IPS-NIHi7 (cell line): ENCODE data around the gene HNF1A.
A peak's percentile ranks its signal among the peaks of the same experiment; 100 is the strongest.

Source experiments
- DNase-seq: peaks from one replicate; pipeline ENCODE4 v3.0.0; 2012; ENCODE audit warnings: mixed read lengths; ENCODE audit errors: extremely low spot score

Gene HNF1A

GRCh38 chr12:120988658-120989057 is 10.3 kb downstream of the HNF1A start:
- no peak for DNase-seq

GRCh38 chr12:120989687-120990086 is 11.3 kb downstream of the HNF1A start:
- DNase-seq, result no peak

DNA sequence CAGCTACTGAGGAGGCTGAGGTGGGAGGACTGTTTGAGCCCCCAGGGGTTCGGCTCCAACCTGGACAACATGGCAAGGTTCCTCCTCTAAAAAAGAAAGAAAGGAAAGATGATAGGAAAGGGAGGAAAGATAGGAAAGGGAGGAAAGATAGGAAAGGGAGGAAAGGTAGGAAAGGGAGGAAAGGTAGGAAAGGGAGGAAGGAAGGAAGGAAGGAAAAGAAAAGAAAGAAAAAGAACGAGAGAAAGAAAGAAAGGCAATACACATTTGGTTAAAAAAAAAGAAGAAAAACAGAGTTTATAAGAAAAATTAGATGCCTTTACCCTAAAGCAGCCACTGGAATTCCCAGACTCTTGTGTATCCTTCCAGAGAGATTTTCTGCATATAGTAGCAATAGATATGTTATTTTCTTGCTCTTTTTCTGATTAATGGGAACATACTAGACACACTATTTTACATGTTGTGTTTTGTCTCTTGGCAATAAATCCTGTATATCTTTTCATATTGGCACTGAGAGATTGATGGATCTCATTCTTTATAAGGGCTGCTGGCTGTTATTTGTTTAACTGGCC is 12.2 kb downstream of the HNF1A start:
- no peak for DNase-seq

DNA sequence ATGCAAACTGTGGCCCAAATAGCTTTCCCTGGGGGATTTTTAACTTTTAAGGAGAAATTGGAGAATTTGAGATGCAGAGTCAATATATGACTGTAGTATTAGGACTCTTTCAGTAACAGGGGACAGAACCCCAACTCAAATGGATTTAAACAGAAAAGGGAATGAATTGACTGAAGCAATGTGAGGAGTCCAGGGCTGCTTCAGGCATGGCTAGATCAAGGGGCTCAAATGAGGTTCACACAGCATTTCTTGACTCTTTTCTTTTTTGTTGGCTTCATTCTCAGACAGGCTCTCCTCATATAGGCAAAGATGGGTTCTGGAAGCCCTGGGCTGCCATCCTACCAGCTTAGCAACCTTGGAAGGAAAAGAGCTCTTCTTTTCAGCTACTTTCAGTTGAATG is 13.6 kb downstream of the HNF1A start:
- no peak for DNase-seq

DNA sequence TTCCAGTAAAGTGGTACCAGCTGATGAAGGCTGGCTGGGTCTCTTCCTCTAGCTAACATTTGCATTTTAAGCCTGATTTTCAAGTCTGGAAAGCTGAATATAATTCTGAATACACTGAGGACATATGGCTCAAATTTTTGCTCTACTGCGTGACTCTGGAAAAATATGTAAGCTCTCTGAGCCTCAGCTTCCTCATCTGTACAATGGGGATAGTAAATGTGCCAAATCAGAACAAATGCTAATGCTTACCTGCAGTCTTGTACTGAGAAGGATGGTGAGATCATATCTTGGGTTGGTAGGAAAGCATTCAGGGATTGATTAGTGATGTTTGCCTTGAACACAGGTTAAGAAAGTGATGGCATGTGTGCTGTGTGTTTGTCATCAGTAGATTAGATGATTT is 14.6 kb downstream of the HNF1A start:
- no peak for DNase-seq

GRCh38 chr12:120993496-120993895 is 15.2 kb downstream of the HNF1A start:
- DNase-seq, result no peak

- no peak for DNase-seq
Measured at GRCh38 chr12:120994059-120994458, 15.7 kb downstream of the HNF1A start.

GRCh38 chr12:120994589-120995337 is 16.4 kb downstream of the HNF1A start:
- DNase-seq, result no peak

GRCh38 chr12:120996133-120996746 is 17.9 kb downstream of the HNF1A start:
- no peak for DNase-seq

GRCh38 chr12:120997448-120997847 is 19.1 kb downstream of the HNF1A start:
- no peak for DNase-seq

GRCh38 chr12:120998435-120998834 is 20.1 kb downstream of the HNF1A start:
- no peak for DNase-seq

DNA sequence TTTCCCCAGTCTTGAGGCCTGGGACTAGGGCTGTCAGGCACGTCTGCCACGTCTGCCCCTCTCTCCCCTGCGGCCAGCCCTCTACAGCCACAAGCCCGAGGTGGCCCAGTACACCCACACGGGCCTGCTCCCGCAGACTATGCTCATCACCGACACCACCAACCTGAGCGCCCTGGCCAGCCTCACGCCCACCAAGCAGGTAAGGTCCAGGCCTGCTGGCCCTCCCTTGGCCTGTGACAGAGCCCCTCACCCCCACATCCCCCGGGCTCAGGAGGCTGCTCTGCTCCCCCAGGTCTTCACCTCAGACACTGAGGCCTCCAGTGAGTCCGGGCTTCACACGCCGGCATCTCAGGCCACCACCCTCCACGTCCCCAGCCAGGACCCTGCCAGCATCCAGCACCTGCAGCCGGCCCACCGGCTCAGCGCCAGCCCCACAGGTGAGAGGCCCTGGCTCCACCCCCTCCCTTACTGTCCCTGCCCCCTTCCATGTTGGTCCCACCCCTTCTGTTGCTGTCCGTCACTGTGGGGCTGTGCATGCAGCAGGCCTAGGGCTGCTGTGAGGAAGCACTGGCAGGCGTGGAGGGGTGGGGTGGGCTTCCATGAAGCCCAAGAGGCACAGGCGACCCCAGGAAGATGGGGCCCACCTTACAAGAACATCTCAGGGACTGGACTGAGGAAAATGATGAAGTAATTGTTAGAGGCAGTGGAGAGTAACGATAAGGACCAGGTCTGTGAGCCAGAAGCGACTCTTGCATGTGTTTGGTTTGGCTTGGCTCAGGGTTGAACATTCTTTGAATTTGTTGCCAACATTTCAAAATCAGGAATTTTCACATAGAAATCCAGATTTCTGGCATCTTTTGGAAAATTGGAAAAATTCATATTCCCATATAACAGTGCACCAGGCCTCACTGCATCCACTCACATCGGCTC is 21.1 kb downstream of the HNF1A start:
- DNase-seq, result peak; percentile 90

DNA sequence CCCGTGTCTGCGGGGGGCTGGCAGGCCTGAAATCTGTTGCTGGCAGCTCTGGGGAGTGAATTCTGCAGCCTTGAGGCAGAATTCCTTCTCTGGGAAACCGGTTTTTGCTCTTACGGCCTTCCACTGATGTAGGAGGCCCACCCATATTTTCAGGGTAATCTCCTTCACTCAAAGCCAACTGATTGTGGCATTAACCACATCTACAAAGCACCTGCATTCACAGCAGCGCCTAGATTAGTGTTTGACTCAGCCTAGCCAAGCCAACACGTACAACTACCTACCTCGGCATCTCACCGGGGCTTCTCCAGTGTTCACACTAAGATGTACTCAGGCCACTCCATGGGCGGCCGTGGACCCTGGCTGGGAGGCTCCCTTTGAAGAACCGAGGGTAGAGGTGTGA is 22.2 kb downstream of the HNF1A start:
- no peak for DNase-seq

GRCh38 chr12:121001060-121001459 is 22.7 kb downstream of the HNF1A start:
- DNase-seq, result no peak

DNA sequence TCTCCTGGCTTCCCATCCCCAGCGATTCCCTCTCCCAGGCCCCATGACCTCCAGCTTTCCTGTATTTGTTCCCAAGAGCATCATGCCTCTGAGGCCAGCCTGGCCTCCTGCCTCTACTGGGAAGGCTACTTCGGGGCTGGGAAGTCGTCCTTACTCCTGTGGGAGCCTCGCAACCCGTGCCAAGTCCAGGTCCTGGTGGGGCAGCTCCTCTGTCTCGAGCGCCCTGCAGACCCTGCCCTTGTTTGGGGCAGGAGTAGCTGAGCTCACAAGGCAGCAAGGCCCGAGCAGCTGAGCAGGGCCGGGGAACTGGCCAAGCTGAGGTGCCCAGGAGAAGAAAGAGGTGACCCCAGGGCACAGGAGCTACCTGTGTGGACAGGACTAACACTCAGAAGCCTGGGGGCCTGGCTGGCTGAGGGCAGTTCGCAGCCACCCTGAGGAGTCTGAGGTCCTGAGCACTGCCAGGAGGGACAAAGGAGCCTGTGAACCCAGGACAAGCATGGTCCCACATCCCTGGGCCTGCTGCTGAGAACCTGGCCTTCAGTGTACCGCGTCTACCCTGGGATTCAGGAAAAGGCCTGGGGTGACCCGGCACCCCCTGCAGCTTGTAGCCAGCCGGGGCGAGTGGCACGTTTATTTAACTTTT is 23.6 kb downstream of the HNF1A start:
- no peak for DNase-seq

- peak; percentile 40 for DNase-seq
Measured at GRCh38 chr12:121003650-121004049, 25.3 kb downstream of the HNF1A start.

- no peak for DNase-seq
Measured at GRCh38 chr12:121004253-121004815, 26.0 kb downstream of the HNF1A start.

- peak; percentile 79 for DNase-seq
Measured at GRCh38 chr12:121005346-121005815, 27.0 kb downstream of the HNF1A start.

DNA sequence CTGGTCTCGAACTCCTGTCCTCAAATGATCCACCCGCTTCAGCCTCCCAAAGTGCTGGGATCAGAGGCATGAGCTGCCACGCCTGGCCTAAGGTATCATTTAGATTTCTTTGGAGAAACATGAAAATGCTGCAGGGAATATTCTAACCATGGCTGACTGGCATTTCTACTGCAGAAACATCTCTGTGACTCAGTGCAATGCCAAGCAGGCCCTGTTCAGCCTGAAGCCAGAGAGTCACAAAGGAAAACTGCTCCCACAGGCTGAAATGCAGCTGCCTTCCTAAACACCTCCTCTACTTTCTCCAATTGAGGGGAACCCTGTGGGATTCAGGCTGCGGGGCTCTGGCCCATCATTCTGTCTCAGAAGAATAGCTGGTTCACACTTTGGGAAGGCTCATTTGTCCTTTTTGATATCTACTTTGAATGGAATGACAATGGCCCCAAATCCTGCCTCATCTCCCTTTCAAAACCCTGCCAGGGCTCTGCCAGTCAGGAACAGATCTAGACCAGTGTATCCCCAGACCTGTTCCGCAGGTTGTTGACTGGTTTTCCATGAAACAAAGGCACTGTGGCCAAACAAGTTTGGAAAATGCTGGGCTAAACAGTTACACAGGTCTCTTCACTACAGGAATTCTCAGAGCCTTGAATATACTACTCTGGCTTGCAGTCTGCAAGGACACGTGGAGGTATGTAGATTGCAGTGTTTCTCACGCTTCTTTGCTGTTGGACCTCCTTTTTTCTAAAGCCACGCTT is 30.2 kb downstream of the HNF1A start:
- no peak for DNase-seq

- DNase-seq, result peak; percentile 61
Measured at GRCh38 chr12:121009741-121010140, 31.4 kb downstream of the HNF1A start.
